Heart left ventricle (tissue), 16 donors: ENCODE measurements around the gene NR1H3. TPM values are rescaled to one million over a fixed set of nuclear protein-coding genes. Genes with fewer than 3 reads are reported as not detected.
A peak's percentile ranks its signal among the peaks of the same experiment; 100 is the strongest.

Source experiments
- ATAC-seq, 4 donors: fragments of 200-7000 bp; cut with Tn5 transposase; one replicate each; pipeline ENCODE4 v1.9.1; 2020 to 2022; ENCODE audit warnings: moderate library complexity in 4 of 4, mild to moderate bottlenecking in 3 of 4, moderate number of reproducible peaks in 1 of 4
- DNase-seq, 5 donors: peaks; one replicate each; pipeline ENCODE4 v3.0.0-alpha.2; 2020
- H3K27ac ChIP-seq, 12 donors: fragments of 200-600 bp; sonication (generic) in 4 of 12; one replicate each; pipeline versions ENCODE4 v1.5.0 to v1.8.0; 2016 to 2022; ENCODE audit warnings: mild to moderate bottlenecking in 2 of 12
- H3K27me3 ChIP-seq, 9 donors: fragments of 200-600 bp; sonication (generic) in 2 of 9; one replicate each; pipeline versions ENCODE4 v1.5.1 to v1.8.0; 2016 to 2022; ENCODE audit warnings: mild to moderate bottlenecking in 3 of 9
- H3K36me3 ChIP-seq, 9 donors: fragments of 200-600 bp; sonication (generic) in 2 of 9; one replicate each; pipeline versions ENCODE4 v1.5.0 to v1.8.0; 2018 to 2022; ENCODE audit warnings: mild to moderate bottlenecking in 2 of 9
- H3K4me1 ChIP-seq, 12 donors: fragments of 200-600 bp; sonication (generic) in 4 of 12; one replicate each; pipeline versions ENCODE4 v1.5.0 to v1.8.0; 2016 to 2022; ENCODE audit warnings: mild to moderate bottlenecking in 3 of 12
- H3K4me3 ChIP-seq, 12 donors: fragments of 200-600 bp; sonication (generic) in 4 of 12; one replicate each; pipeline versions ENCODE4 v1.5.0 to v1.8.0; 2017 to 2022; ENCODE audit warnings: mild to moderate bottlenecking in 9 of 12, moderate library complexity in 4 of 12
- H3K9me3 ChIP-seq, 12 donors: fragments of 200-600 bp; sonication (generic) in 4 of 12; one replicate each; pipeline versions ENCODE4 v1.5.0 to v1.8.0; 2016 to 2022; ENCODE audit warnings: mild to moderate bottlenecking in 1 of 12
- POLR2A ChIP-seq, 2 donors: fragments of 450-650 bp; IDR thresholded peaks; one replicate each; pipeline ENCODE4 v1.6.1; 2017; ENCODE audit warnings: antibody characterized with exemption in 2 of 2, mild to moderate bottlenecking in 2 of 2, moderate library complexity in 2 of 2
- WGBS, 4 donors: extraction: QIAGEN DNeasy Blood & Tissue Kit in 2 of 4; methylation state at CpG; one replicate each; pipeline versions ENCODE4 v1.1.5 to v1.1.7; 2013 to 2018; 5-methylcytosine and 5-hydroxymethylcytosine counted together
- intact Hi-C, 10 donors: fragments of 100-400 bp; cut with DNase I; formaldehyde crosslinking; loops; one replicate each; pipeline versions ENCODE4 v1.11.1 to v1.14.2; 2022
- polyA plus RNA-seq, 2 donors: library from polyadenylated mRNA; stranded (reverse); fragments of 200-250 nt; gene quantifications; one replicate each; pipeline ENCODE4 v1.2.3, GENCODE V29; 2013
- total RNA-seq, 9 donors: library from RNA; depleted of rRNA in 2 of 9; stranded (reverse); fragments of >200 nt in 2 of 9; fragmentation: NEBNext Ultra II Directional in 3 of 9; extraction: Animal tissue kit (Norgen Biotek cat#: 25700) in 3 of 9; gene quantifications; one replicate each; pipeline versions ENCODE4 v1.1.0 to v1.2.4, GENCODE V29; 2016 to 2023
- TF ChIP-seq, protein P1 (sequence below), 12 donors: fragments of 200-600 bp; sonication (generic) in 4 of 12; IDR thresholded peaks; one replicate each; pipeline versions ENCODE4 v1.5.0 to v1.8.0; 2018 to 2022; ENCODE audit warnings: antibody characterized with exemption in 12 of 12, mild to moderate bottlenecking in 5 of 12
- donor health status: ischemic (EF 13 %, LVEDD 7.1; RV severe dilation, severe dysfunction).
- donor health status: healthy with polysubstance abuse.
- donor health status: DM: no; HTN: yes; CAD: no.
- donor health status: DM: no; HTN: no; CAD: no.
- donor health status: ischemic (EF 25% LVEDD 6.9; RV normal size, moderate dysfunction).
- donor health status: ischemic (EF 25% LVEDD 5.7; RV mildly dilated, moderate dysfunction).
- donor health status: healthy.
- donor health status: DM: yes; HTN: yes; CAD: no.
- donor health status: ischemic (EF 35%, LVEDD 5.7; RV mildly dilated, moderate dysfunction).
- donor health status: nonischemic (EF 11% LVEDD 7.7; RV severe dilation, severe dysfunction).
- donor health status: DM: yes; HTN: yes; CAD: no.
- donor health status: PGD.
- donor health status: ischemic (EF 29% LVEDD 5.4; RV normal size, mild dysfunction).
- donor health status: nonischemic (EF 23%, LVEDD 6.1; RV moderate dilation, normal function).

Gene NR1H3
- total and polyA plus RNA-seq, 11 donors, result 3.9 to 38.5 (median 11.9) TPM

DNA sequence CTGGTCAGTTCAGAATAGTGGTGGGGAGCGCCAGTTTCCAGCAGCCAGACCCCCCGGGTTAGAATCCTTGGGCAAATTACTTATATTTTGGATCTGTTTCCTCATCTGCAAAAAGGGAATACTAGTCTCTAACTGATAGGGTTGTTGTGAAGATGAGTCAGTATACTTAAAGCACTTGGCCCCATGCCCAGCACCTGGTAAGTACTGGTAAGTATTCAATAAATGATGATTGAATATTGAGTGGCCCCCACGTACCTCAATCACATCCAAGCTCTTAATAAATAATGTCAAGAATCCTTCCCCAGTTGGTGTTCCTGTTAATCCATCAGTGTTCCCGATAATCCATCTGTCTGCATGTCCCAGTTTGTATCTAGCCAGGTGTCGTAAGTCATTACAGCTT, 21.3 kb upstream of the NR1H3 start:
- DNase-seq (peak in 1 of 5 donors; percentile 22), ATAC-seq (no peak)
- WGBS, 4 donors, result 77 to 93% (median 85%) methylated on average over 5 of the region's 5 CpGs
- H3K9me3 ChIP-seq, result no peaks in the 10 kb centered on the region
- H3K36me3 ChIP-seq, result peaks cover 0 to 74% (median 28%) of the 10 kb centered on the region in 9 donors
- H3K27ac ChIP-seq, result no peak overlapping the region
- no peaks in the 10 kb centered on the region for H3K27me3 ChIP-seq
- no peak overlapping the region for H3K4me3 ChIP-seq
- TF ChIP-seq POLR2A (IDR thresholded peaks at IDR 0.05), result no peak
- TF ChIP-seq, protein P1, sequence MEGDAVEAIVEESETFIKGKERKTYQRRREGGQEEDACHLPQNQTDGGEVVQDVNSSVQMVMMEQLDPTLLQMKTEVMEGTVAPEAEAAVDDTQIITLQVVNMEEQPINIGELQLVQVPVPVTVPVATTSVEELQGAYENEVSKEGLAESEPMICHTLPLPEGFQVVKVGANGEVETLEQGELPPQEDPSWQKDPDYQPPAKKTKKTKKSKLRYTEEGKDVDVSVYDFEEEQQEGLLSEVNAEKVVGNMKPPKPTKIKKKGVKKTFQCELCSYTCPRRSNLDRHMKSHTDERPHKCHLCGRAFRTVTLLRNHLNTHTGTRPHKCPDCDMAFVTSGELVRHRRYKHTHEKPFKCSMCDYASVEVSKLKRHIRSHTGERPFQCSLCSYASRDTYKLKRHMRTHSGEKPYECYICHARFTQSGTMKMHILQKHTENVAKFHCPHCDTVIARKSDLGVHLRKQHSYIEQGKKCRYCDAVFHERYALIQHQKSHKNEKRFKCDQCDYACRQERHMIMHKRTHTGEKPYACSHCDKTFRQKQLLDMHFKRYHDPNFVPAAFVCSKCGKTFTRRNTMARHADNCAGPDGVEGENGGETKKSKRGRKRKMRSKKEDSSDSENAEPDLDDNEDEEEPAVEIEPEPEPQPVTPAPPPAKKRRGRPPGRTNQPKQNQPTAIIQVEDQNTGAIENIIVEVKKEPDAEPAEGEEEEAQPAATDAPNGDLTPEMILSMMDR (IDR thresholded peaks at IDR 0.05), result no peak
- intact Hi-C loops, result loop anchor here in 2 of 10 donors (10.0 kb wide), 1 partner anchor 118 kb away; the partner anchor contains the start of gene MYBPC3 (in 2 of the 2)
- H3K4me1 ChIP-seq, result peaks cover 3 to 45% (median 14%) of the 10 kb centered on the region in 12 donors

DNA sequence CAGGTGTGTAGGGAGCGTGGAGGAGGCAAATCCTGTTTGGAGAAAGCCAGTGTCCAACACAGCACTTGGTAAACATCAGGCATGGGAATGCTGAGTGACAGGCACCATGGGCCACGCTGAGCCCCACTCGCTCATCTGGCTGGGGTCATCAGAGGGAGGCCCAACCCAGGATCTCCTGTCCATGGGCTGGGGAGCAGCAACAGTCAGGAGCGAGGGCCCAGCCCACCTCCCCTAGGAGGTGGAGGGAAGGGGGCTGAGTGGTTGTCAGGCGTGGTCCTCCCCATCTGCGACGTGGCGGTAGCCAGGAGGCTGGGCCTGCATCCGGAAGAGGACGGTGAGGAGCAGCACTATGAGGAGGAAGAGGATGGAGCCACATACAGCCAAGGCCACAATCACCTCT, 17.9 kb upstream of the NR1H3 start:
- no peaks in the 10 kb centered on the region for H3K27me3 ChIP-seq
- no peaks in the 10 kb centered on the region for H3K9me3 ChIP-seq
- H3K4me1 ChIP-seq, result peaks cover 1 to 33% (median 8%) of the 10 kb centered on the region in 12 donors
- ATAC-seq, result no peak
- H3K36me3 ChIP-seq, result peaks cover 0 to 94% (median 61%) of the 10 kb centered on the region in 9 donors
- H3K27ac ChIP-seq, result peak overlapping the region in 3 of 12 donors; percentile 9 to 59 (median 50)
- no peak for DNase-seq
- 88 to 97% (median 93%) methylated on average over 9 to 10 of the region's 10 CpGs for WGBS, 4 donors
- TF ChIP-seq POLR2A (IDR thresholded peaks at IDR 0.05), result no peak
- TF ChIP-seq, protein P1 (IDR thresholded peaks at IDR 0.05), result no peak
- intact Hi-C loops, result loop anchor here in 2 of 10 donors (10.0 kb wide), 1 partner anchor 115 kb away; the partner anchor contains the start of gene MYBPC3 (in 2 of the 2)
- no peak overlapping the region for H3K4me3 ChIP-seq

DNA sequence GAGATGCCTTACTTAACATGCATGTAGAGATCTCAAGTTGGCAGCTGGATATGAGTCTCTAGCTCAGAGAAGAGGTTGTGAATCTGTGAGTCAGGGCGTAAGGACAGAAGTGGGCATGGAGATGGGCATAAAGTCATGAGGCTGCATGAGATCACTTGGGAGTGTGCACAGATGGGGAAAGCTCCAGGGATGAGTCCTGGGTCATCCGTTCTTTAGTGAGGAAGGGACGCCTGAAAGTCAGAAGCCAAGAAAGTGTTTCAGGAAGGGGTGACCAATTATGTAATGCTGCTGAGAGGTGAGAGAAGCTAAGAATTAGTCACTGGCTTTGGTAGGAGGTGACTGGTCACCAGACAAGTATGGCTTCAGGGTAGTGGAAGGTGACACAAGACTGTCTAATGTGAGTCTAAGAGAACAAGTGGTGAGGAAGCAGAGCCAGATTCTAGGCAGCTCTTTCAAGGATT, 15.9 kb upstream of the NR1H3 start:
- WGBS, 4 donors, result 85 to 92% (median 88%) methylated on average over 3 of the region's 3 CpGs
- Histone ChIP-seq H3K4me1 (peaks cover 0 to 31% (median 8%) of the 10 kb centered on the region in 12 donors), H3K4me3 (no peak overlapping the region), H3K27me3 (no peaks in the 10 kb centered on the region), H3K9me3 (no peaks in the 10 kb centered on the region), H3K36me3 (peaks cover 0 to 99% (median 80%) of the 10 kb centered on the region in 9 donors), H3K27ac (no peak overlapping the region)
- intact Hi-C loops, result no loop called here
- ATAC-seq (no peak), DNase-seq (no peak)
- TF ChIP-seq, protein P1 (IDR thresholded peaks at IDR 0.05), result no peak
- no peak for TF ChIP-seq POLR2A (IDR thresholded peaks at IDR 0.05)

DNA sequence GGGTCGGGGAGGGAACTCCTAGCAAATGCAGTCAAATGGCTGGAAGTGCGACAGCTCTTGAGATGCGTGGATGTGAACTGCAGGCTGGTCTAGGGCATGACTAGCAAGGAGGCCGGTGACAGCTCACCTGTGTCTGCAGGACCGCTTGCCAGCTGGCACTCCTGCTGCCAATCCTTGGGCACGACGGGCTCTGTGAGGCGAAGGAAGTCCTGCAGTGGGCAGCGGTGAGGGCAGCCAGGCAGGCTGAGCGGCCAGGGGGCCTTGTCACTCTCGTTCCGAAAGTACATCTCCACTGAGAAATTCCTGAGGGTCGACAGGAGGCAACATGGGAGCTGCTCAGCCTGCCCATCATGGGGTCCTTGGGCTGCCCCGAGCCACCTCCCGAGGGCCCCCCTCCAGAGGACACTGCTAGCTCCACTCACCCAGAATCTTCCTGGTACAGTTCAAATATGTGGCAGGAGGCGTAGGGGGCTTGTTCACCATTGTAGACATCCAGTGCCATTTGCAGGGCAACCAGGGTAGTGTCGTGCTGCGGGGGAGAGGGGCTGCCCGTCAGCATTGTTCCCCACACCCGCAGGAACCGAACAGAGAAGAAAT, 15.1 kb upstream of the NR1H3 start:
- Histone ChIP-seq H3K27me3 (no peaks in the 10 kb centered on the region), H3K4me1 (peaks cover 4 to 40% (median 16%) of the 10 kb centered on the region in 12 donors), H3K36me3 (peaks cover 0 to 100% (median 80%) of the 10 kb centered on the region in 9 donors), H3K27ac (no peak overlapping the region), H3K9me3 (no peaks in the 10 kb centered on the region), H3K4me3 (no peak overlapping the region)
- no peak for DNase-seq
- no peak for TF ChIP-seq POLR2A (IDR thresholded peaks at IDR 0.05)
- TF ChIP-seq, protein P1 (IDR thresholded peaks at IDR 0.05), result no peak
- WGBS, 4 donors, result 90 to 99% (median 91%) methylated on average over 10 to 21 of the region's 21 CpGs
- intact Hi-C loops, result no loop called here
- no peak for ATAC-seq
